Stomach (tissue), 4 donors: ENCODE data around the gene SSBP4.

Experiments
- EP300 ChIP-seq: sonication (generic); formaldehyde crosslinking; IDR thresholded peaks from one replicate; pipeline ENCODE4 v1.6.1; 2017; ENCODE audit warnings: antibody characterized with exemption
- TF ChIP-seq, protein P1 (sequence below), 7 experiments: fragments of 450-650 bp in 4 of 7; fragments of 200-600 bp in 3 of 7; sonication (generic) in 3 of 7; IDR thresholded peaks; one replicate each; pipeline ENCODE4 v1.5.1; 2016 to 2019; ENCODE audit warnings: antibody characterized with exemption in 7 of 7, control low read depth in 2 of 7, mild to moderate bottlenecking in 1 of 7

- no peak for TF ChIP-seq EP300
- TF ChIP-seq, protein P1, sequence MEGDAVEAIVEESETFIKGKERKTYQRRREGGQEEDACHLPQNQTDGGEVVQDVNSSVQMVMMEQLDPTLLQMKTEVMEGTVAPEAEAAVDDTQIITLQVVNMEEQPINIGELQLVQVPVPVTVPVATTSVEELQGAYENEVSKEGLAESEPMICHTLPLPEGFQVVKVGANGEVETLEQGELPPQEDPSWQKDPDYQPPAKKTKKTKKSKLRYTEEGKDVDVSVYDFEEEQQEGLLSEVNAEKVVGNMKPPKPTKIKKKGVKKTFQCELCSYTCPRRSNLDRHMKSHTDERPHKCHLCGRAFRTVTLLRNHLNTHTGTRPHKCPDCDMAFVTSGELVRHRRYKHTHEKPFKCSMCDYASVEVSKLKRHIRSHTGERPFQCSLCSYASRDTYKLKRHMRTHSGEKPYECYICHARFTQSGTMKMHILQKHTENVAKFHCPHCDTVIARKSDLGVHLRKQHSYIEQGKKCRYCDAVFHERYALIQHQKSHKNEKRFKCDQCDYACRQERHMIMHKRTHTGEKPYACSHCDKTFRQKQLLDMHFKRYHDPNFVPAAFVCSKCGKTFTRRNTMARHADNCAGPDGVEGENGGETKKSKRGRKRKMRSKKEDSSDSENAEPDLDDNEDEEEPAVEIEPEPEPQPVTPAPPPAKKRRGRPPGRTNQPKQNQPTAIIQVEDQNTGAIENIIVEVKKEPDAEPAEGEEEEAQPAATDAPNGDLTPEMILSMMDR (IDR thresholded peaks at IDR 0.05) = no peak
Observed at GRCh38 chr19:18424890-18425514, 5.8 kb downstream of the SSBP4 start.
